GM18951 (cell line): Measurements from ENCODE around the gene FAM43B.

ENCODE experiments used
- POLR2A ChIP-seq: IDR thresholded peaks from 4 replicates; pipeline ENCODE4 v1.6.1; 2011; ENCODE audit warnings: mild to moderate bottlenecking; ENCODE audit not compliant: insufficient read length, insufficient read depth; ENCODE audit errors: extremely low read depth
- in situ Hi-C: fragments of 300-500 bp; cut with MboI; formaldehyde crosslinking; loops from one replicate; pipeline ENCODE4 v1.12.0; 2022; ENCODE audit warnings: low sequenced_read_pairs, mixed read lengths, inconsistent platforms; ENCODE audit not compliant: unreplicated experiment

The FAM43B gene

DNA sequence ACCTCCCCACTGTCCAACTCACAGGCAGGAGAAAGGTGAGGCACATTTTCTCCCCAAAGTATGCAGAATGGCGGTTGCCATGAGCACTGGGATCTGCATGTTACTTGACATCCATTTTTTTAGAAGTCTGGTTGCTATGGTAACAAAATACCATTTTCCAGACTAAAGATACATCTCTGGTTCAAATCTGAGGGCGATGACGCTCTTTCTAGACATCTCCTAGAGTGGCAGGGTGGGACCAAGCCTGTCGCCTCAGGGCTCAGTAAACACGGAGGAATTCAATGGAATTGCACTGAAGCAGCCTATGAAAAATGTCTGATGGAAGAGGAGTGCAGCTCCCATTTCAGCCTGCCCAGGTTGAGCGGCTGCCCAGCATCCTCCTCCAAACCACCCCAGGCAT is 21.5 kb upstream of the FAM43B start:
- TF ChIP-seq POLR2A = no peak
- in situ Hi-C loops = no loop called here

DNA sequence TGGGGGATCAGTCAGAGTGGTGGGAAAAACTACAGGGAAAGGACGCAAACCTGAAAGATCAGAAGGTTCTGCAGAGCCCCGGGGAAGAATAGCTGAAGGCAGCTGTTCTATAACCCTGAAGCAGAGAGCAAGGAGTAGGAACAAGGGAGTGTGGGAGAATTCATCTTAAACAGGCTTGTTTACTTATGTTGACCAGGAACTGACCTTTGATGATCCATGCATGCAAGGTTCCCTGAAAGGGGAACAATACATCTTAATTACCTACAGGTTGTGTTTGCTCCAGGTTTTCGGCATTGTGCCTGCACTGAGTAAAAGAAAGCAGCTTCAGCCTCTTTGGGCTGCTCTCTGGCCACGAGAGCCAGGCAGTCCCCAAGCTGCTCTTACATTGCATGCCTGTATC is 18.7 kb upstream of the FAM43B start:
- in situ Hi-C loops = no loop called here
- TF ChIP-seq POLR2A = no peak

DNA sequence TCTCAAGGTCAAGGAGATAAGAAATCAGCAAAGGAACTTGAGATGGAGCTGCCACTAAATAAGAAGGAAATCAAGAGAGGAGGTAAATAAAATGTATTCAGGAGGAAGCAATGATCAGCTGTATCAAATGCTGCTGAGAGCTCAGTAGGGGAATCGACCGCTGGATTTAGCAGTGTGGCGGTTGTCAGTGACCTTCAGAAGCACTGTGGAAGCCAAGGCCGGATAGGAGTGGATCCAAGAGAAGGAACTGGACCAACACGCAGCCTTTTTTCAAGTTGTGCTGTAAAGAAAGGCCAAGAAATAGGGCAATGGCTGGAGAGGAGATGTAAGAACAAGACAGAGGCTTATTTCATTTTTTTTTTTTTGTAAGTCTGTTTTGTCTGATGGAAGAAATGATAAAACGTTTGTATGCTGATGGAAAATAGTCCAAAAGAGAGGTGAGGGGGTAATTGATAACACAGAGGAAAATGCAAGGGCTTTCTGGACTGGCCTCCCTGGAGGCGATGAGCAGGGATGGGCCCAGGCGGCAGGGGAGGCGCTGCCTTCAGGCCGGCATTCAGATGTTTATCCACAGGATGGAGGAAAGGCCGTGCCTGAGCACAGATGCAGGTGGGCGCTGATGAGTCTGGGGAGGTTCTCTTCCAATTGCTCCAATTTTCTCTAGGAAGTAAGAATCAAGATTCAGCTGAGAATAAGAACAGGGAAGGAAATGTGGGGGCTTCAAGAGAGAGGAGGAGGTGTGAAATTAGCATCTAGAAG is 17.5 kb upstream of the FAM43B start:
- in situ Hi-C loops = no loop called here
- no peak for TF ChIP-seq POLR2A

DNA sequence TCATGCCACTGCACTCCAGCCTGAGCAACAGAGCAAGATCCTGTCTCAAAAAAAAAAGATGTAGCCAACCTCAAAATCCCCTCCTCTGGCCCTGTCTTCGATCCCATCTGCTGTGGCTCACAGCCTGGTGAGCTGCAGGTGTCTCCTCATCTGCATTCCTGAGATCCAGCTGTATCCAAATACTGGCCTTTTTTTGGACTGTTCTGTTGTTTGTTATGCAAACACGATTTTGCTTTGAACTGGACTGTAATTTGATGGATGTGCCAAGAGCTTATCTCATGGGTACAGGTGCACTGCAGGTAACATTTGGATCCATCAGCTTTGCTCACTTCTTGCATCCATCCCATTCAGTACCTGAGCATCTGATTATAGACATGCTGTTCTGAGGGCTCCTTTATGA is 14.1 kb upstream of the FAM43B start:
- TF ChIP-seq POLR2A = no peak
- in situ Hi-C loops = no loop called here

DNA sequence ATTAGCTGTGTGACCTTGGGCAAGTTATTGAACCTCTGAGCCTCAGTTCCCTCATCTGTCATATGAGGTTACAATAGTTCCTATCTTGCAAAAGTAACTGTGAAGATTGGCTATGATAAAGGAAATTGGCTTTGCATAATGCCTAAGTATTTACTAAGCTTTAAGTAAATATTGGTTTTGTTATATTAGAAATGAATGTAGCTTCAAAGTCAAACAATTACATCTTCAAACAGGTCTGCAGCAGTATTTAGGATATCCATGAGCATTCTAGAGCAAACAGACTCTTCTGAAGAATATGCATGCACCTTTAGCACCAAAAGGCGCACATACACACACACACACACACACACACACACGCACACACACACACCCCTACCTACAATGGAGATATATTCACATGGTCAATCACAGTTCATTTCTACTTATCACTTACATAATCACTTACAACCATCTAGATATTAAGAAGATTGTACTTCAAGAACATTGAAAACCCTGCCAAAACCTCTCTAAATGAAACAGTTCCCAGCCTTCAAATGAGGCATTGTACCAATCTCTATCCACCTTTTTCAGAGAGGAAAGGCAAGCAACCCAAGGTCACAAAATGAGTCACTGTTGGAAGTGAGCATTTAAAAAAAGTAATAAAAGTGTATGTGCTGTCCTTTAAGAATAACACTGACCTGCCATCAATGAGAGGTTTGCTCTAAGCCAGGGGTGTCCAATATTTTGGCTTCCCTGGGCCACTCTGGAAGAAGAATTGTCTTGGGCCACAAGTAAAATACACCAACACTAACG is 13.4 kb upstream of the FAM43B start:
- in situ Hi-C loops = no loop called here
- no peak for TF ChIP-seq POLR2A

DNA sequence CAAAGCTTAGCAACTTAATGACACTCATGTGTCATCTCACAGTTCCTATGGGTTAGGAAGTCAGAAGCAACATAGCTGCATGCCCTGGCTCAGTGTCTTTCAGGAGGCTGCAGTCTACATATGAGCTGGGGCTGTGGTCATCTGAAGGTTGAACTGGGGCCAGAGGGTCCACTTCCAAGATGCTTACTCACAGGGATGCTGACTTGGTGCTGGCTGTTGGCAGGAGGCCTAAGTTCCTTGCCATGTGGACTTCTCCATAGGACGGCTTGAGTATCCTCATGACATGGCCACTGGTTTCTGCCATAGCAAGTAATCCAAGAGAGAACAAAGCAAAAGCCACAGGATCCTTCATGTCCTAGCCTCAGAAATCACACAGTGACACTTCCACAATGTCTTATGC is 12.1 kb upstream of the FAM43B start:
- in situ Hi-C loops = no loop called here
- no peak for TF ChIP-seq POLR2A

DNA sequence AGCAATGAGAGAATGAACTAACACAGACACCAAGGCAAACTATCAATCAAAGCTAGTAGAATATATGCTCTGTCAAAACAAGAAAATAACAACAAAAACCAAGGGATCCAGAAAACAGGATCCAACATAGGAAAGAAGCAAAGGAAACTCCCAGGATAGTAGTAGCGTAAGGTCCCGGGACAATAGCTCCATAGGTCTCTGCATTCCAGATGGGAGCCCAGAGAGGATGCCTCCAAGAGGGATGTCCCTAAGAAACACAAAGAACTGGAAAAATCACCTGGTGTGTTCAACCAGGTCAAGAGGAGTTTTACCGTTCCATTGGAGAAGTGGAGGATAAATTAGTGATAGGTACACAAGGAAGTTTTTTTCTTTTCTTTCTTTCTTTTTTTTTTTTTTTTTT is 5.7 kb upstream of the FAM43B start:
- TF ChIP-seq POLR2A = no peak
- in situ Hi-C loops = no loop called here

DNA sequence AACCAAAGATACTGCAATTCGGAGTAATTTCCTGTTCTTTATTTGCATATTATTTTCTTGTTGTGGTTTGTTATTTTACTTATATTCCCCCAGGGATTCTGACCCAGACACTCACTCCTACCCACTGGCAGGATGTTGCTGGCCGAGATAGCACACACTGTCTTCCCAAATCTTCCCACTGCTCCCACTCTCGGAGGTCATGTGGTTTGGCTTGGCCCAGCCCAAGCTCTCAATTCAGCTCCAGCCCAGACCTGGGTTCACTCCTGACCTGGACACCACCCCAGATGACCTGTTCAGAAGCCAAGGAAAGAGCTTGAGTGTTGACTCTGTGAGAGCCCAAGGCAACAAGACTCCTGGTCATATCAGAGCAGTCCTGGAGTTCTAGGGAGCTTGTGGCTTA is 1.2 kb upstream of the FAM43B start:
- in situ Hi-C loops = no loop called here
- TF ChIP-seq POLR2A = no peak

DNA sequence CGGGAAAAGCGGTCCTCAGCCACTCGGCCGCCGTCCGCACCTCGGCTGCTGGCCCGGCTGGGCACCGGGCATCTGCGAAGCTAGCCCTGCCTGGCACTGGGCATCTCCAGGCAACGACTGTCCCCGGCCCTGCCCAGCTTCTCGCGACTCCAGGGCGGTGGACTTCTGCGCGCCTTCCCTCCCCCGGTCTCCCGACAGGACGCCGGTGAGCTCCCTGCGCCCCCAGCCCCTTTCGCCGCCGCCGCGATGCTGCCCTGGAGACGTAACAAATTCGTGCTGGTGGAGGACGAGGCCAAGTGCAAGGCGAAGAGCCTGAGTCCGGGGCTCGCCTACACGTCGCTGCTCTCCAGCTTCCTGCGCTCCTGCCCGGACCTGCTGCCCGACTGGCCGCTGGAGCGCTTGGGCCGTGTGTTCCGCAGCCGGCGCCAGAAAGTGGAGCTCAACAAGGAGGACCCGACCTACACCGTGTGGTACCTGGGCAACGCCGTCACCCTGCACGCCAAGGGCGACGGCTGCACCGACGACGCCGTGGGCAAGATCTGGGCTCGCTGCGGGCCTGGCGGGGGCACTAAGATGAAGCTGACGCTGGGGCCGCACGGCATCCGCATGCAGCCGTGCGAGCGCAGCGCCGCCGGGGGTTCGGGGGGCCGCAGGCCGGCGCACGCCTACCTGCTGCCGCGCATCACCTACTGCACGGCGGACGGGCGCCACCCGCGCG is 514 bp downstream of the FAM43B start:
- no peak for TF ChIP-seq POLR2A
- in situ Hi-C loops = no loop called here

DNA sequence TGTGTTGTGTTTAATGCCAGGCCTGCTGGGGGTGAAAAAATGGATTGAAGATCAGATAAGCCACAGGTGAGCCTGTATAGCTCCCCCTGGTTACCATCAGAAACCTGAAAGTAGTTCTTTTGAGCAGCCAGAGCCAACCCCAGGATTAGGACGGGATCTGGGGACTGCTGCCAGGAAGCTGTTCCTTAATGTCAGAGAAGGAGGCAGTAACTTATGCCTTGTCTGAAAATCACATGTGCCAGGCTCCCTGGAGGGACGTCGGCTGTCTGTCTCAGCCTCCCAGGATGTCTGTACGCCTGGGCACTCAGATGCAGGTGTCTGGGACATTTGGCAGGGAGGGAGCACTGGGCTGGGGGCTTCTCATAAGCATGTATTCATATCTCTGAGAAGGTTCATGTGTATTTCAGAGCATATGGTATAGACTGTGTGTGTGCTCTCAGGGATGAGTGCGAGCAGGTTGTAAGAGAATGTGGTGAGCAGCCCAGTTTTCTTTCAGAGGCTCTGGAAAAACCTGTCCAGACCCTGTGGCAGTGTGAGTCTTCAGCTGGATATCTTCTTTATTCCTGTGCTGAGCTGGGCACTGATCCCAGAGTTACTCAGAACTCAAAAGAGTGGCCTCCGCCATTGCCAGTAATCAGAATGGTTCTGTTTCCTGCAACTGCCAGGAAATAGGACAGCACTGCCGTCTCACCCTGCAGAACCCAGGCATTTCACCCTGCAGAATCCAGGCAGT is 2.8 kb downstream of the FAM43B start:
- in situ Hi-C loops = no loop called here
- TF ChIP-seq POLR2A = no peak

DNA sequence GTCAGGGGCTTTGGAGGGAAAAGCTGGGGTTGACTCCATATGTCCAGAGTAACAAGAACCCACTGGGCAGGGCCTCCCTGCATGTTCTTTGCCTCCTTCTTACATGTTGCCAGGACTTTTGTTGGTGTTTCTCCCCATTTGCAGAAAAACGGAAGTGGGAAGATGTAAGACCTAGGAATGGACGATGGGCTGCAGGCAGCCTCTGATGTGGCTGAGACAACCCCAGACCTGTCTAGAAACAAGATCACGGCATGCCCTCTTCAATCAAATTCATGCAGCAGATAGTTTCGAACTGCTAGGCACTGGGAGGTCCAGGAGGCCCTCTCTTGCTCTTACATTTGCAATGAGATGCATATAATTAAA is 3.4 kb downstream of the FAM43B start:
- in situ Hi-C loops = no loop called here
- no peak for TF ChIP-seq POLR2A

DNA sequence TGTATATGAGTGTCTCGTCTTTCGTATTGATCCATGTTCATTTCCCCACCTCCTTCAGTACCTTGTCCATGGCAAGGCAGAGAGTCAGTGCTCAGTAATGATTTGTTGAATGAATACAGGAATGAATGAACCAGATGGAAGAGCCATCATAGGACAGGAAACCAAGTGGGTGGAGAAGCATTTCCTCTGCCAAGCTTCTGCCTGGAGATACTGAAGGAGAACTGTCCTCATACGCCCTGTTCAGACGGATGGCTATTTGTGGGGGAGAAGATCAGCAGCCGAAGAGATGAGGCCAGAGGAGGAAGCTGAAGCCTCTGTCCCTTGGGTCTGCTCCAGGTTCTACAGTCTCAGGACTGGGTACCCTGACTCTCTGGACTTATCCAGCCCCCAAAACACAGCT is 5.8 kb downstream of the FAM43B start:
- in situ Hi-C loops = no loop called here
- TF ChIP-seq POLR2A = no peak

DNA sequence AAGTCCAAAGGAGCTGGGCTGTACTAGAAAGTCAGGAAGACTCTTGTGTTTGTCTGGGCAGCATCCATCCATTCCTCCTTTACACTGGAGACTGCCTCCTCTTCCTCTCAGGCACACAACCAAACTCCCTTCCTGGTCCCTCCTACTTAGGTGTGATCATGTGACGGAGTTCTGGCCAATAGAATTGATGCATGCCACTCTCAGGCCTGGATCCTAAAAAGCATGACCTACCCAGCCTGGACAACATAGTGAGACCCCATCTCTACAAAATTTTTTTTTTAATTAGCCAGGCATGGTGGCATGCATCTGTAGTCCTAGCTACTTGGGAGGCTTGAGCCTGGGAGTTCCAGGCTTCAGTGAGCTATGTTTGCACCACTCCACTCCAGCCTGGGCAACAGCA is 8.6 kb downstream of the FAM43B start:
- no peak for TF ChIP-seq POLR2A
- in situ Hi-C loops = no loop called here

DNA sequence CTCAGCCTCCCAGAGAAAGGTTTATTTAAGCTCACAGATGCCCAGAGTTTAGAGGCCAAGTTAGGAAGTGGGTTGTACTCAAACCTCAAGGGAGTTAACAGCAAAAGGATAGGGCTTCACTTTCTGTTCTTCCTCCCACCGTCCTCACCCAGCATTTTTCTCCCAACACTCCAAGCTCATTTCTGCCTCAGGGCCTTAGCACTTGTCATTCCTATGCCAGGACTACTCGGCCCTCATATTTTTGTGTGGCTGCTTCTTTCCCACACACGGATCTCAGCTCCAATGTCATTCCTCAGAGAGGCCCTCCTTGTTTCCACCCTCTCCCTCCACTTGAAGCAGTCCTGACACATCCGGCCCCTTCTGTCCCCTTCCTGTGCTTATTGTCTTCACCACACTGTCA is 12.9 kb downstream of the FAM43B start:
- no peak for TF ChIP-seq POLR2A
- in situ Hi-C loops = no loop called here
